AG09319 (cell line): Measurements from ENCODE around the gene MBOAT2.
"Not testable (repeated sequence)": the region's sequence is repeated elsewhere in the genome, so short reads cannot be mapped to it uniquely, and the experiment has no call there.

ENCODE experiments used
- DNase-seq: peaks from one replicate; pipeline ENCODE4 v3.0.0-alpha.2; 2010; ENCODE audit warnings: low read depth; ENCODE audit errors: extremely low read depth
- TF ChIP-seq, protein P1 (sequence below): IDR thresholded peaks from 2 replicates; pipeline ENCODE4 v1.5.1; 2011; ENCODE audit warnings: low read depth, mild to moderate bottlenecking, inconsistent platforms, low read length, moderate library complexity

Gene MBOAT2

DNA sequence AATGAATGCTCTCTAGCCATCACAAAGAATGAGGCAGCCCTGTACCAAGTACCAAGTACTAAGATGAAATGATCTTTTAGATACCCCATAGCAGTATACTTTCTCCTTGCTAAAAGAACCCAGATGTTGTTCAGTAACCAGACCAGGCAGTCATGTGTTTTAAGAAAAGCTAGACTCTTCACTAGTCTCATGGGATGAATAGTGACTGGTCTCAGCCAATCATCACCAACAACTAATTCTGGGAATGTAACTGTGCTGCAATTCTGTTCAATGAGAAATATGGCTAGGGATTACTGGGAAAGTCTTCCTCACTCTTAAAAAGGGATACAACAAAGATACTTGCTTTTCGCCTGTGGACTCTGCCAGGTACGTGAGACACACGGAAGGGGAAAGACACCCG is 29.5 kb downstream of the MBOAT2 start:
- TF ChIP-seq, protein P1, sequence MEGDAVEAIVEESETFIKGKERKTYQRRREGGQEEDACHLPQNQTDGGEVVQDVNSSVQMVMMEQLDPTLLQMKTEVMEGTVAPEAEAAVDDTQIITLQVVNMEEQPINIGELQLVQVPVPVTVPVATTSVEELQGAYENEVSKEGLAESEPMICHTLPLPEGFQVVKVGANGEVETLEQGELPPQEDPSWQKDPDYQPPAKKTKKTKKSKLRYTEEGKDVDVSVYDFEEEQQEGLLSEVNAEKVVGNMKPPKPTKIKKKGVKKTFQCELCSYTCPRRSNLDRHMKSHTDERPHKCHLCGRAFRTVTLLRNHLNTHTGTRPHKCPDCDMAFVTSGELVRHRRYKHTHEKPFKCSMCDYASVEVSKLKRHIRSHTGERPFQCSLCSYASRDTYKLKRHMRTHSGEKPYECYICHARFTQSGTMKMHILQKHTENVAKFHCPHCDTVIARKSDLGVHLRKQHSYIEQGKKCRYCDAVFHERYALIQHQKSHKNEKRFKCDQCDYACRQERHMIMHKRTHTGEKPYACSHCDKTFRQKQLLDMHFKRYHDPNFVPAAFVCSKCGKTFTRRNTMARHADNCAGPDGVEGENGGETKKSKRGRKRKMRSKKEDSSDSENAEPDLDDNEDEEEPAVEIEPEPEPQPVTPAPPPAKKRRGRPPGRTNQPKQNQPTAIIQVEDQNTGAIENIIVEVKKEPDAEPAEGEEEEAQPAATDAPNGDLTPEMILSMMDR: no peak
- no peak for DNase-seq

DNA sequence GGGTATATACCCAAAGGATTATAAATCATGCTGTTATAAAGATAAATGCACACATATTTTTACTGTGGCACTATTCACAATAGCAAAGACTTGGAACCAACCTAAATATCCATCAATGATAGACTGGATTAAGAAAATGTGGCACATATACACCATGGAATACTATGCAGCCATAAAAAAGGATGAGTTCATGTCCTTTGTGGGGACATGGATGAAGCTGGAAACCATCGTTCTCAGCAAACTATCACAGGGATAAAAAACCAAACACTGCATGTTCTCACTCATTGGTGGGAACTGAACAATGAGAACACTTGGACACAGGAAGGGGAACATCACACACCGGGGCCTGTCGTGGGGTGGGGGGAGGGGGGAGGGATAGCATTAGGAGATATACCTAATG is 30.5 kb downstream of the MBOAT2 start:
- DNase-seq: not testable (repeated sequence)

DNA sequence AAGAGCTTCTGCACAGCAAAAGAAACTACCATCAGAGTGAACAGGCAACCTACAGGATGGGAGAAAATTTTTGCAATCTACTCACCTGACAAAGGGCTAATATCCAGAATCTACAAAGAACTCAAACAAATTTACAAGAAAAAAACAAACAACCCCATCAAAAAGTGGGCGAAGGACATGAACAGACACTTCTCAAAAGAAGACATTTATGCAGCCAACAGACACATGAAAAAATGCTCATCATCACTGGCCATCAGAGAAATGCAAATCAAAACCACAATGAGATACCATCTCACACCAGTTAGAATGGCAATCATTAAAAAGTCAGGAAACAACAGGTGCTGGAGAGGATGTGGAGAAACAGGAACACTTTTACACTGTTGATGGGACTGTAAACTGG is 30.9 kb downstream of the MBOAT2 start:
- DNase-seq: not testable (repeated sequence)

DNA sequence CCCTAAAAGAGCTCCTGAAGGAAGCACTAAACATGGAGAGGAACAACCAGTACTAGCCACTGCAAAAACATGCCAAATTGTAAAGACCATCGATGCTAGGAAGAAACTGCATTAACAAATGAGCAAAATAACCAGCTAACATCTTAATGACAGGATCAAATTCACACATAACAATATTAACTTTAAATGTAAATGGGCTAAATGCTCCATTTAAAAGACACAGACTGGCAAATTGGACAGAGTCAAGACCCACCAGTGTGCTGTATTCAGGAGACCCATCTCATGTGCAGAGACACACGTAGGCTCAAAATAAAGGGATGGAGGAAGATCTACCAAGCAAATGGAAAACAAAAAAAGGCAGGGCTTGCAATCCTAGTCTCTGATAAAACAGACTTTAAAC is 34.1 kb downstream of the MBOAT2 start:
- DNase-seq: not testable (repeated sequence)

DNA sequence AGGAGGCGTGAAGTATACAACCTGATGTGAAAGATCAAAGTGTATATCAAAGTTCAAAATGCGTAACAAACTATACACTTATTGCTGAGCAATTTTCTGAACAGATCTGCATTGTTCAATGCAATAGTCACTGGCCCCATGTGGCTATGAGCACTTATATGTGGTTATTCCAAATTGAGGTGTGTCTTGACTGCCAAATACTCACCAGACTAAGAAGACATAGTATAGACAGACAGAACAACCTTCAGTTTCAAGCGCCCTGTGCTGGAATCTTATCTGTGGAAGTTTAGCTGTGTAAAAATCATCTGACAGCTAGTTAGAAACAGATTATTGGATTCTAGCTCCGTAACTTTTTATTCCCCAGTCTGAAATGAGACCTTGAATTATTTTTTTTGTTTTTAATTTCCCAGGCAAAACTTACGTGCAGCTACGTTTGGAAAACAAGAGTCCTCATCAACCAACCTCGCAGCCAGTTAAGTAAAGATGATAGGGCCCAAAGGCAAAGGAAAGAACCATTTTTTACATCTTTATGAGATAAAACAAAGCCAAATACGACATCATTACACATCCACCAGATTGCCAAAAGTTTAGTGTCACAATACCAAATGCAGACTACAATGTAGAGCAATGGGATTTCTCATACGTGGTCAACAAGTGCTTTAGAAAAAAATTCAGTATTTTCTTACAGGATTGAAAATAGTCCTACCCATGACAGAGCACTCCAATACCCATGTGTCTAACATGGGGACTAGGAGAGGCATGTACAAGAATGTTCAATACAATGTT is 37.2 kb downstream of the MBOAT2 start:
- DNase-seq: no peak
- TF ChIP-seq, protein P1: no peak

DNA sequence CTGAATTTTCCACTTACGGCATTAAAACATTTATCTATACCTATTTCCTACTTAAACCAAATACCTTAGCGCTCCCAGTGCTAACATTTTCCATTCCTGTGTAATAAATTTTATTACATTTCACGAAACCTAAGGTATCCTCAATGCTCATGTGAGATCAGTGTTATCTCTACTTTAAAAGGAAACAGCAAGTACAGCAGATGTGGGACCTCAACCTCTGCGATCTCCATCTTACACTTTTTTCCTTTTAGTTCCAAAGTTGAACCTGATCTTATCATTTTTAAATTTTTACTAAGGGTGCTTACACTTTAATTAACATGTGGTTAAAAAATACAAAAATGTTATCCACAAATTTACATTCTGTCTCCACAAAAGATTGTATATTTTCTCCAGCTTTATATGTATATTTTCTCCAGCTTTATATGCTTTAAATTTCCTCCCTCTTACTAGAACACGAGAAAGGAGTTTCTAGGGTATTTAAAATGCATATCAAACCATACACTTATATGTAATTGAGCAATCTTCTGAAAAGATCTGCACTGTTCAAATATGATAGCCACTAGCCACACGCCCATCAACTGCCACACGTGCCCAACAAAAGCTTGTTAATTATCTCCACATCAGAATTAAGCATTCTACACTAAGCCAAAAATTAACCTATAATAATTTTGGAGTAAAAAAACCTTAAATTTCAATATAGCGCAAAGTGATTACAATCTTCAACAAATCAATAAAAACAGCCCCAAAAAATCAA is 38.1 kb downstream of the MBOAT2 start:
- TF ChIP-seq, protein P1: no peak
- DNase-seq: no peak

- TF ChIP-seq, protein P1: no peak
- no peak for DNase-seq
These were observed 40.6 kb downstream of the MBOAT2 start for GRCh38 chr2:8962890-8963289.

DNA sequence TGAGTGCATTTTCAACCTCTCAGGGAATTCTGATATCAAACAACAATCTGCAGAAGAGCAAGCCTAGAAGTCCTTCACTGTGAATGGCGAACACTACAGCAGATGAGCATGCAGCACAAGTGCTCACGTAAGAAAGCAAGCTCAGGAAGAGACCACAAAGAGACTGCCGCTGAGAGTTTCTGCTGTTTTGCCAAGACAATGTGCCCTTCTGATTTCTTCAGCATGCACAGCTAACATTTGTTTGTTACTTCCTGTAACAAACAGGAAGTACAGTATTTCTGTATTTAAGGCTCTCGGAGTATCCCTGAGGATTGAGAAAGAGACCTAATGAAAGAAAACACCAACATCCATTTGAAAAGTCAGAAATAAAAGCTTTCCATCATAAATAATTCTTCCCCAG is 45.9 kb downstream of the MBOAT2 start:
- DNase-seq: no peak
- TF ChIP-seq, protein P1: no peak

DNA sequence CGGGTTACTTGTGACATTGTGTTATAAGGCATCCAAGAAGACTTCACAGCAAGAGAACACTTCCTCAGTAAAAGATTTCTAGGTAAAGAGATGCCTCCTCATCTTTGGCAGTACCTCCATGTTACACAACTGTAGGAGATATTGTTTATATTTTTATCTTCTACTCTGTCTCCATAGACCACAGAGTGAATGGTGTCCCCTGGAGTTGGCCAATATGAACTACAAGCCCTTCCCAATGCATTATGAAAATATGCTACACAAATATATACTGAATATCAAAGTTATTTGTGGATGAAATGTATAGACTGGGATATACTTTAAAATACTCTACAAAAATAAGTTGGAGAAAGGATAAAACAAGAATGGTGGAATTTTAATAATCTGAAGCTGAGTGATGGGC is 46.7 kb downstream of the MBOAT2 start:
- TF ChIP-seq, protein P1: no peak
- no peak for DNase-seq
